ENCODE data around the gene CLEC2A.
"Not testable (repeated sequence)": the region's sequence is repeated elsewhere in the genome, so short reads cannot be mapped to it uniquely, and the experiment has no call there.

CLEC2A gene

DNA sequence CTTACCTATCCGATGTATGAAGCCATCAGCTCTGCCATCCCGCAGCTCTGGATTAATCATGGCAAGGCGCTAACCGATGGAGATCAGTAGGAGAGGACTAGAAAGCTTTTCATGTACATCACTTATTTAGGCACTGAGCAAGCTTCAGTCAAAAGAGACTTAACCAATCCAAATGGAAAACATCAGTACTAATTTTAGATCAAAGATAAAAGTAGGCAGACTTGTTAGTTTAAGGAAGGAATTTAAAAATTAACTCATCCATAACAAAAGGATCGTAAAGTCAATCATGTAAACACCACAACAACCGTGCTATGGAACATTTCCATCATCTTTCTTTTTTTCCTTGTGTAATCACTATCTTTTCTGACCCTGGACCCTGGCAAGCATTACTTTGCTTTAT lies at the start of gene CLEC2A:
Gene CLEC2A, minus strand, starts transcription at position 101 of the 400 bp plus-strand sequence. Its CDS starts 41 bp downstream, at position 60.
- DNase-seq (ENCODE audit: low read depth), result no peak
- no peak for TF ChIP-seq CTCF (conservative IDR thresholded peaks at IDR 0.05; ENCODE audit: low read depth, low read length)
- H3K4me3 ChIP-seq (ENCODE audit: low read length), result no peak within 1 kb of the TSS

GRCh38 chr12:9980126-9980525 lies 48.0 kb upstream of the CLEC2A start:
- no peak for DNase-seq (ENCODE audit: low read depth)
- no peak for TF ChIP-seq CTCF (conservative IDR thresholded peaks at IDR 0.05; ENCODE audit: low read depth, low read length)
- no peak overlapping the region for H3K4me3 ChIP-seq (ENCODE audit: low read length)

DNA sequence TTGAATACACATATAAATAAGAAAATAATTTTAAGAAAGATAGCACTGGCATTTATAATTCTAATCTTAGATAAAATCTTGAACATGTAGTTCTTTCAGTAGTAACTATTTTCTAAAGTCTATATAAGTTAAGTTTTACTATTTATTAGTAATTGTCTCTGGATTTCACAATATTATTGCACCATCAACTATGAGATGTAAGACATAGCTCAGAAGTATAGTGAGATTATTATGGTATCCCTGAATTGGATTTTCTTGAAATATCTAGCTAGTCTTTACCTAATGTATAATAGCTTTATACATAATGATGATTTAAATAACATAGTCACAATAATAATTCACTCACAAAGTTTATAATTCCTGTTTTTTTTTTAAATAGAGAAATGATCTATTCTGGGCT lies 45.7 kb upstream of the CLEC2A start:
- no peak overlapping the region for H3K4me3 ChIP-seq (ENCODE audit: low read length)
- no peak for TF ChIP-seq CTCF (conservative IDR thresholded peaks at IDR 0.05; ENCODE audit: low read depth, low read length)
- no peak for DNase-seq (ENCODE audit: low read depth)

DNA sequence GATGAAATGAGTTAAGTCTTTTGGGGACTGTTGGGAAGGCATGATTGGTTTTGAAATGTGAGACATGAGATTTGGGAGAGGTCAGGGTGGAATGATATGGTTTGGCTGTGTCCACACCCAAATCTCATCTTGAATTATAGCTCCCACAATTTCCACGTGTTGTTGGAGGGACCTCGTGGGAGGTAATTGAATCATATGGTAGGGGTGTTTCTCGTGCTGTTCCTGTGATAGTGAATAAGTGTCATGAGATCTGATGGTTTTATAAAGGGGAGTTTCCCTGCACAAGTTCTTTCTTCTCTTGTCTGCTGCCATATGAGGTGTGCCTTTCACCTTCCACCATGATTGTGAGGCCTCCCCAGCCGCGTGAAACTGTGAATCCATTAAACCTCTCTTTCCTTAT lies 44.5 kb upstream of the CLEC2A start:
- not testable (repeated sequence) for DNase-seq (ENCODE audit: low read depth); H3K4me3 ChIP-seq (ENCODE audit: low read length)

DNA sequence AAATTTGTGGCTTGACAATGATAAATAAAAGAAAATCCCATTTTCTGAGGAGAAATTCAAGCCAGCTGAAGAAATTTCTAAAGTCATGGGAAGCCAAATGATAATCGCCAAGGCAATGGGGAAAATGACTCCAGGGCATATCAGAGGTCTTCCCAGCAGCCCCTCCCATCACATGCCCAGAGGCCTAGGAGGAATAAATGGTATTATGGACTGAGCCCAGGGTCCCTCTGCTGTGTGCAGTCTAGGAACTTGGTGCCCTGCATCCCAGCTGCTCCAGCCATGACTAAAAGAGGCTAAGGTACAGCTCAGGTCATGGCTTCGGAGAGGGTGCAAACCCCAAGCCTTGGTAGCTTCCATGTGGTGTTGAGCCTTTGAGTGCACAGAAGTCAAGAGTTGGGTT lies 43.4 kb upstream of the CLEC2A start:
- H3K4me3 ChIP-seq (ENCODE audit: low read length), result no peak overlapping the region
- no peak for DNase-seq (ENCODE audit: low read depth)
- TF ChIP-seq CTCF (conservative IDR thresholded peaks at IDR 0.05; ENCODE audit: low read depth, low read length), result no peak

DNA sequence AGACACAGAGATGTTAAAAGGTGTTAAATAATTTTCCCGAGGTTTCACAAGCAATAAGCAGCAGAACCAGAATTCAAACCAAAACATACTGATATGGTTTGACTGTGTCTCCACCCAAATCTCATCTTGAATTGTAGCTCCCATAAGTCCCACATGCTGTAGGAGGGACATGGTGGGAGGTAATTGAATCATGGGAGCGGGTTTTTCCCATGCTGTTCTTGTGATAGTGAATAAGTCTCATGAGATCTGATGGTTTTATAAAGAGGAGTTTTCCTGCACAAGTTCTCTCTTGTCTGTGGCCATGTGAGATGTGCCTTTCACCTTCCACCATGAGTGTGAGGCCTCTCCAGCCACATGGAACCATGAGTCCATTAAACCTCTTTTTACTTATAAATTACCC lies 42.6 kb upstream of the CLEC2A start:
- not testable (repeated sequence) for H3K4me3 ChIP-seq (ENCODE audit: low read length); DNase-seq (ENCODE audit: low read depth)

DNA sequence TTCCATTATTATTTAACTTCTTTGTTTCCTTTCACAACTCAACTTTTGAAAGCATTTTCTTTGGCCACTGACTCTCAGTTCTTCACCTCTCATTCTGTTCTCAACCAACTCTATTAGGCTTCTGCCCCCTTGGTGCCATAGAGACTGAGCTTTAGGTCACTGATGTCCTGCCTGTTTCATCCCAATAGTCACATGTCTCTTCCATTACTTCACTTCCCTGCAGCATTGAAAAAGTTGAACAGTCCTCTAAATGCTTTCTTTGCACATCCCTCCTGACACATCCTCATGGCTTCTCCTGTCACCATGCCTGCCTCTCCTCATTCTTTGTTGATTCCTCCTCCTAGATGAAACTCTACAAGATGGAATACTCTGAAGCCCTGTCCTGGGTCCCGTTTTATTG lies 41.8 kb upstream of the CLEC2A start:
- H3K4me3 ChIP-seq (ENCODE audit: low read length), result no peak overlapping the region
- no peak for TF ChIP-seq CTCF (conservative IDR thresholded peaks at IDR 0.05; ENCODE audit: low read depth, low read length)
- DNase-seq (ENCODE audit: low read depth), result no peak

- no peak within 1 kb of the TSS for H3K4me3 ChIP-seq (ENCODE audit: low read length)
- no peak for DNase-seq (ENCODE audit: low read depth)
- no peak for TF ChIP-seq CTCF (conservative IDR thresholded peaks at IDR 0.05; ENCODE audit: low read depth, low read length)
Measured at GRCh38 chr12:9971181-9971580, 39.0 kb upstream of the CLEC2A start, which contains the start of gene CLEC12A. CLEC12A (plus strand) TSS chr12:9971409; CDS start chr12:9971597, 188 bp downstream.

Measured in retinal pigment epithelial cell (primary cell).